NAMALWA (cell line): ENCODE data around the gene MORN1.

ENCODE experiments used
- DNase-seq: peaks from one replicate; pipeline ENCODE4 v3.0.0-alpha.2; 2015; ENCODE audit warnings: low spot score

The MORN1 gene

GRCh38 chr1:2292725-2293450 lies 98.5 kb downstream of the MORN1 start:
- DNase-seq, result no peak

DNA sequence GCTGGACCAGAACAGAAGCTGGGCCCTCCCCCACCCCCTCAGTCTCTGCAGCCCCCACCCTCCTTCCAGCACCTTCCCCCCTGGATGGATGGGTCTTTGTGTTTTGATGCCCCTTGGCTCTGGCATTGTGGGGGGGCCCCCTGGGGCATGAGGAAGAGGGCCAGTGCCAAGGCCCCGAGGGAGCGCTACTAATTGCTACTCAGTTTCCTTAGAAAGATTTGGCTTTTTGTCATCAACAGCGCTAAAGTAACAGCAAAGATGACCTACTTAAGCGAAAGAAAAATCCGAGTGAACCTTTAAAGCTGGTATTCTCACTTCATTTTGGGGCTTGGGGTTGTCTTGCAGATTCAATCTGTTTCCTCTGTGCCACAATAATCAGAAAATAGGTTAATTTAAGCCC lies 99.8 kb downstream of the MORN1 start:
- no peak for DNase-seq

- DNase-seq, result no peak
Measured at GRCh38 chr1:2290595-2291510, 100.5 kb downstream of the MORN1 start.

DNA sequence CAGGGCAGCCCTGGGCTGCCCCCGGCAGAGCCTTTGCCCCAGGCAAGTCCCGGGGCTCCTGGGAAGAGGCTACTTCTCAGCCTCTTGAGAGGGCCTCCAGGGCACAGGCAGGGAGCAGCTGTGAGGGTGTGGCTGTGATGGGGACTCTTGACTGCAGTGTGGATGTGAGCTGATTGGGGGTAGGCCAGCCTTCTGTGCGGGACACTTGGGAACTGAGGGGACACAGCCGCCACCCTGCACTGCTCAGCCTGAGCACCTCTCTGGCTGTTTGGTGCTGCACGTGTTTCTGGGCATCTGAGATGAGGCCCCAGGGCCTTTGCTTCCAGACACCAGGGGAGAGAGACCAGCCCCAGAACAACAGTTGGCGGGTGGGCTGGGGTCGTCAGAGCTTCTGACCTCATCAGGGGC lies 101.2 kb downstream of the MORN1 start:
- no peak for DNase-seq

- DNase-seq, result no peak
Measured at GRCh38 chr1:2289607-2290006, 101.7 kb downstream of the MORN1 start.

DNA sequence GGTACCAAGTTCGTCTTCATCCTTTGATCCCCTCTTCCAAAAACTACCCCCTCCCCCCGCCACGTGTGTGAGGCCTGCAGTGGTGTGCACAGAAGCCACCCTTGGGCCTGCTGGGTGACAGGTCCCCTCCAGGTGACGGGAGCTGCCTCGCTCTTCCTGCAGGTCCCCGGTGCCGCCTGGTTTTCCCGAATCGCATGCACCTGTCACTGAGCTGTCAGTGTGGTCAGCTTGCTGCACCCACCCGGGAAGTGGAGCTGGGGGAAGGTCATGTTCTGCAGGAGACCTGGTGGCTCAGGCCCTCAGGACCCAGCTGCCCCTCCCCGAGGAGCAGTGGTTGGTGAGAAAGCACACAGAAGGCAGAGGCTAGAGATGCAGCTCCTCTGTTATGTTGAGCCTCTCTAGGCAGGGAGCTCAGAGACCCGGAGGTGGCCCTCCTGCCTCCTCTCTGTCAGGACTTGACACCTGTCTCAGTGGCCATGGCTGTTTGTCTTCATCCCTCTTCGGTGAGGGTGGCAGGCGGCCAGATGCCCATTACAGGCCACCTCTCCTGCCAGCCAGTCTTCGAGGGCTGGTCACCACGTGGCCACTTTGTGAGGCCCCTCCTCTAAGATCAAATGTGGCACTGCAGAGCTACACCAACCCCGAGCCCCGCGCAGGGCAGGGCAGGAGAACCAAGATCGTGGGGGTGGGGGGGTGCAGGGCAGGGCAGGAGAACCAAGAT lies 102.4 kb downstream of the MORN1 start:
- no peak for DNase-seq

- DNase-seq, result no peak
Measured at GRCh38 chr1:2288311-2288710, 103.0 kb downstream of the MORN1 start.

GRCh38 chr1:2287649-2288048 lies 103.7 kb downstream of the MORN1 start:
- DNase-seq, result no peak

DNA sequence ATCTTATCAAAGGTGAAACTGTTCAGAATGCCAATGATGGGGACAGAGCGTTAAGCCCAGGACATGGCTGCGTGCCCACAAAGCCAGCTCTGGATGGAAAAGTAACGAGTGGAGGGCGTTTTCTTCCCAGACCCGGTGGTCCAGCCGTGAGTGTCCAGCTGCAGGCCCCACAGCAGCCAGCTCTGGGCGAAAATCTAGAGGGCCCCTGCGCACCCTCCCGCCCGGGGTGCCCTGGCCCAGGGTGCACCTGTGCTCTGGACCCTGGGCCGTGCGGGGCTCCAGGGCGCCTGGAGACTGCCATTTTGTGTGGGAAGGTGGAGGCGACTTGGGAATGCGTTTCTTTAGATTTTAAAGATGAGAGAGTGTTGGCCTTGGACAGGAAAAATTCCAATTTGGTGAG lies 104.4 kb downstream of the MORN1 start:
- DNase-seq, result no peak

DNA sequence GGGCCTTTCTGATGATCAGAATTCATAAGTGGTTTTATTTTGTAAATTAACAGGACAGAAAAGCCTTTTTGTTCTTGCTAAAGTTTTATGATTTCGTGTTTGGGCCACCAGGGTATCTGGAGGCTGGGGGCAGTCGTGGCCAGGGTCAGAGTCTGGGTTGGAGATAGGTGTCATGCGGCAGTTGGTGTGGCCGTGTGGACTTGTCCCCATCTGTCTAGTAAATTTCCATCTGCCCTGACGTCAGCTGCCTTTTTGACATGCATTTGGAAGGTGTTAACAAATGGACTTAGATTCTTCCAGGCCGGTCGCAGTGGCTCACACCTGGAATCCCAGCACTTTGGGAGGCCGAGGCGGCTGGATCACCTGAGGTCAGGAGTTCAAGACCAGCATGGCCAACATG lies 106.4 kb downstream of the MORN1 start:
- DNase-seq, result no peak

DNA sequence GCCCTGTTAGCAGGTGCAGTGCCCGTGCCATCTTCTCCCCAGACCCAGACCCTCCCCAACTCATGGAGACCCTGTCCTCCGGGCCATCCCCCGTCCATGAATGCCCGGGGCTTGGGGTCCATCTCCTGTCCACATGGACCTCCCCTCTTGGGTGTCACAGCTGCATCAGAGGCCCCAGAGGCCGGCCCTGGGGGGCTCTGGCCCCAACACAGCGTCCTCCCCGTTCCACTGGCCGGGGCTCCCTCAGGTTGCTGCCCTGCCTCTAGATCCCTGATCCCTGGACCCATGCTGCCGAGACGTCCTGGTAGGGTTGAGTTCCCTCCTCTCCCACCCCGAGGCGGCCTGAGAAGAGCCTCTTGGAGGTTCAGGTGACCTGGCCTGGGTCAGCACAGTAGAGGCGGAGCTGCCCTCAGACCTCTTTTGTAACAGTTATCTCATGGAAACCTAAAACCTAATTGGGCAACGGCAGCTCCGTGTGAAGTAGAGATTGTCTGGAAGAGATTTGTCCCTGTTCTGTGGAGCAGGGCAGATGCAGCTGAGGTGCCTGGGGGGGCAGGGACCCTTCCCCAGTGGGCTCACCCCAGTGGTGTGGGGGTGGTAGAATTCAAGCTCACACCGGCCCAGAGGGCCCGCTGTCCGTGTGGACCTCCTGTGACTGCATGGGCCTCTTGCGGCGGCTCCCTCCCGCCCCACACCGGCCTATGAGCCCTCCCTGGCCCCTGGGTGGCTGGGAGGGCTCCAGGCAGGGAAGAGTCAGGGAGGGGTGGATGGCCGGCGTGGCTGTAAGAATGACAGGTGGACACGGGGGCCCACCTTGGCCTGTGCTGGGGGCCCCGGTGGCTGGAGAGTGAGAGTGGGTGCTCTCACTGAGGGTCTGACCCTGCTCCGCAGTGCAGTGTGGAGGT lies 107.1 kb downstream of the MORN1 start:
- no peak for DNase-seq

- no peak for DNase-seq
Measured at GRCh38 chr1:2283371-2283990, 107.9 kb downstream of the MORN1 start.

DNA sequence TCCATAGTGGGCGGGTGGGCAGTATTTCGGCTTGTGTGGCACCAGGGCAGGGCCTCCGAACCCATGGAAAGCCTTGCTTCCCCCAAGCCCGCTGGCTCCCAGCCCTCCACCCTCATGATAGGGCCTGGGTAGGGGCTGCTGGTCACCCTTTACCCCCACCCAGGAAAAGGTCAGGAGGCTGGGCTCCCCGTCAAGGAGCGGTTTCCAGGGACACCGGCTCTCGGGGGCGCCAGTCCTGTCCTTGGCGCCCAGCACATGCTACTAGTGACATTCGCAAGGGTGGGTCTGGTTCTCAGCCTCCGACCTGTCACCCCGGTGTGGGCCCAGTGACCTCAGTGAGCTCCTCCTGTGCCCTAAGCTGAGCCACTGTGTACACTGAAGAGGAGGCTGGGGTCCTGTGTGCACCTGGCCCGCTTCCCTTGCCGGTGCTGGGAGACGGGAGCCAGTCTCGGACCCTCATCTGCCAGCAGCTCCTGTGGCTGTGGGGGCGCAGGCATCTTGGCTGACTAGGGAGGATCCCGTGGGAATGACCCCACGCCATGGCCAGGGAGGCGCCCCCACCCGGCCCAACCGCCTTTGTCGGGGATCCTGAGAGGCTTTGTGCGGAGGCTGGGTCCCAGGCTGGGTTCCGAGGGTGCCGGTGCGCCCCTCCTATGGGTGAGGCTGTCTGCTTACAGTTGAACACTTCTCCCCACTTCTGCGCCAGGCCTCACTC lies 108.6 kb downstream of the MORN1 start:
- DNase-seq, result no peak

DNA sequence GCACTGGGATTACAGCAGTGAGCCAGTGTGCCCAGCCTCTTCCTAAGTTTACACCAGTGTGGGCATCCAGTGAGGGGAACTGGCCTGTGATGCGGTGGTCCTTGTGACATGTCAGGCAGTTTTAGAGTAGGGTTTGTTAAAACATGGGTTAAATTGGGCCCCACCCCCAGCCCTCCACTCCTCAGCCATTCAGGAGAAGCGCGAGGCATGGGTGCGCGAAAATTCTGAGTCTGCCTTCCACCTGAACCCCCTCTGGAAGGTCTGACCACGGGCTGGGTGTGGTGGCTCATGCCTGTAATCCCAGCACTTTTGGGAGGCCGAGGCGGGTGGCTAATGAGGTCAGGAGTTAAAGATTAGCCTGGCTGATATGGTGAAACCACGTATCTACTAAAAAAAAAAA lies 111.5 kb downstream of the MORN1 start:
- DNase-seq, result no peak

DNA sequence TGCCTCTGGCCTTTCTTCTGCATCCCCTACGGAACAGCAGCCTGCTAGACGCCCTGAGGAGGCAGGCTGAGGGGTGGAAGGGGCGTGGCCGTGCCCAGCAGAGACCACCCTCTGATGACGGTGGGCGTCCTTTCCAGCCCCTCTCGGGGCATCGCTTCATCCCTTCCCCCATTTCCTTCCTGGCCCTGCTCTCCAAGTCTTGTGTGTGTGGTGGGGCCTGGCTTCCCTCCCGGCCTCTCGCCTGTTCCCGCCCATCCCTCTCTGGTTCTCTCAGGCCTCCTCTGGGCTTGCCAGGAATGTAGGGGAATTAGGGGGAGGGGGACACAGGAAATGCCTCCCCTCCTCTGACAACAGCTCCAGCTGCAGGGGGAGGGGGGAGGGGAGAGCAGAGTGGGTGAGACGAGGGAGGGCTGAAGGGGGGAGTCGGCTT lies 112.1 kb downstream of the MORN1 start:
- no peak for DNase-seq

DNA sequence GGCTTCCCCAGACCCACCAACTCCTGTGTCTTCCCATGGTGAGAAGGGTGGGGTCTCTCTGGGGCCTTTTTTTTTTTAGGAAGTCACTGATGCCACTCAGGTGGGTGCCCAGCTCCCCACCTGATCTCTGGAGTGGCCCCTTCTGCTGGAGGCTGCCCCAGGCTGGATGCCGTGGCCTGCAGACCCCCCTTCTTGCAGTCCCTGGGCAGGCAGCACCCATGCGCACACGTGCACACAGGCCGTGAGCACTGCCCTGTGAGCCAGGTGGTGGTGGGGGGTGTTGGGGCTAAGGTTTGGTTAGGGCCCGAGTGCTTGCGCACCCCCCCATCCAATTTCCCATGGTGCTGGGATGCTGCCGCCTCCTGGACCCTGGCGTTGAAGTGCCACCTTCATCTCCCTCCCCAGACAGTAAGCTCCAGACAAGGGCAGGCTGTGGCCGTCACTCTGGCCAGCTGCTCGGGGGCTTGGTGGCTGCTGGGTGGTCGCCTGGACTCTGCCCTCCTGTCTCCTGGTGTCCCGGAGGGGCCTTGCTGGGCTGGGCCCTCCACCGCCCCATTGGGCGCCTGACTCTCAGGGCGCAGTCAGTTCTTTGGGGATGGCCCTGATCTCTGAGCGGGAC lies 112.7 kb downstream of the MORN1 start:
- no peak for DNase-seq

DNA sequence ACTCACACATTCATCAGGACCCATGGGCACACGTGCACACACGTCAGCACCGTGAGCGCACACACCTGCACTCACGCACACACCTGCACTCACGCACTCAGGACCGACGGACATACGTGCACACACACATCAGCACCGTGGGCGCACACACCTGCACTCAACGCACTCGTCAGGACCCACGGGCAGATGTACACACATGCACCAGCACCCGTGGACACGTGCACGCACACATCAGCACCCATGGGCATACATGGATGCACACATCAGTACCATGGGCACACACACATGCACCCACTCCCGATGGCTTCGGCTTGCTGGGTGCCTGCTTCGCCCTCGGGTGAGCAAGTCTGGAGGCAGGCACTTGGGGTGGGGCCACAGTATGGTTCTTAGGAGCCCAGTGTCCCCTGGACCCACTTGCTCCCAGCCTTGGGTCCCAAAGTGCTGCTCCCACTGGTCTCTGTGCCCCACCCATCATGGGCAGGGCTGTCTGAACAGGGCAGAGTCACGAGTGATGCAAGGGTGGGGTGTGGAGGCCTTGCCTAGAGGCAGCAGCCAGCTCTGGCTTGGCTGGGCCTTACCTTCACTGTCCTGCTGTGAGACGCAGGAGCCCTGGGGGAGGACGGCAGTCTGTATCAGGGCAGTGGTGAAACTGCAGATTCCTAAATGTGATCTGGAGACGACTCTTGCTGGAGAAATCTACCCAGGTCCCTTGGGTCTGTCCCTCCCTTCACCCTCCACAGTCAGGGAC lies 113.4 kb downstream of the MORN1 start:
- no peak for DNase-seq

DNA sequence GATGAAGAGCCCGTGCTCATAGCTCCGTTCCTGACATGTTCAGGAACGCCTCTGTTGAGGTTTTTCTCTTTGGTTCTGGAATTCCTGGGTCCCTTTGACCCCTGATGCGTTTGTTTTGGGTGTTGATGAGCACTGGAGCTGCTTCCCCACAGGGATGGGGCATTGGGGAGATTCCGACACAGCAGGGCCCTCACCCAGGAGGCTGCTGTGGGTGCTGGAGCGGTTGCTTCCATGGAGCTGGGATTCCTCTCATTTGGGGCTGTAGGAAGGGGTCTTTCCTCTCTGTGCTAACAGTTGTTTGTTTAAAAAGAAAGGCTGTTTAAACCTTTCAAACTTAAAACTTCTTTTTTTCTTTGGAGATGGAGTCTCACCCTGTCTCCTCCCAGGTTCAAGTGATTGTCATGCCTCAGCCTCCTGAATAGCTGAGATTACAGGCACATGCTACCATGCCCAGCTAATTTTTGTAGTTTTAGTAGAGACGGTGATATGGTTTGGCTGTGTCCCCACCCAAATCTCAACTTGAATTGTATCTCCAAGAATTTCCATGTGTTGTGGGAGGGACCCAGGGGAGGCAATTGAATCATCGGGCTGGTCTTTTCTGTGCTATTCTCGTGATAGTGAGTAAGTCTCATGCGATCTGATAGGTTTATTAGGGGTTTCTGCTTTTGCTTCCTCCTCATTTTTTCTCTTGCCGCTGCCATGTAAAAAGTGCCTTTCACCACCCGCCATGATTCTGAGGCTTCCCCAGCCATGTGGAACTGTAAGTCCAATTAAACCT lies 114.4 kb downstream of the MORN1 start:
- DNase-seq, result no peak
